ENCODE data around the gene KLRD1.
A peak's percentile ranks its signal among the peaks of the same experiment; 100 is the strongest.
"Not testable (repeated sequence)": the region's sequence is repeated elsewhere in the genome, so short reads cannot be mapped to it uniquely, and the experiment has no call there.

The KLRD1 gene, protein sequence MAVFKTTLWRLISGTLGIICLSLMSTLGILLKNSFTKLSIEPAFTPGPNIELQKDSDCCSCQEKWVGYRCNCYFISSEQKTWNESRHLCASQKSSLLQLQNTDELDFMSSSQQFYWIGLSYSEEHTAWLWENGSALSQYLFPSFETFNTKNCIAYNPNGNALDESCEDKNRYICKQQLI

DNA sequence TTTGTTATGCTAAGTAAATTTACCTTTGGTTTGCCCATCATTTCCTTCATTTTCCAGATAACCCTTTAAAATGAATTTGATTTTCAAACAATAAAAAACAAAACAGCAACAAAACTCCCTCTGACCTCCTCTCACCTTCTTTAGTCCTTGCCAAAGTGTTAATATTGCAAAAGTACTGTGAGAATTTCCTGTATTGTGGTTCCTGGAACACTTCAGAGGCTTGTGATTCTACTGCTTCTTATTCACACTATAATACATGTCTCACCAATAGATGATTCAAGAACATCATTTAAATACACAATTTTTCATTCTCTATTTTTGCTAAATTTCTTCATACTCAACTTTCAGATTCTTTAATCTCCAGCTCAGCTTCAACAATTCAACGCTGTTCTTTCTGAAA, at the start of gene KLRD1:
Gene KLRD1, plus strand, starts transcription at position 241 of the 400 bp plus-strand sequence. CDS start 208 bp downstream, outside the sequence.
- peak; percentile 83 for DNase-seq (ENCODE audit: low read depth)

GRCh38 chr12:10260927-10261326, 46.7 kb upstream of the KLRD1 start:
- no peak for DNase-seq (ENCODE audit: low read depth)

DNA sequence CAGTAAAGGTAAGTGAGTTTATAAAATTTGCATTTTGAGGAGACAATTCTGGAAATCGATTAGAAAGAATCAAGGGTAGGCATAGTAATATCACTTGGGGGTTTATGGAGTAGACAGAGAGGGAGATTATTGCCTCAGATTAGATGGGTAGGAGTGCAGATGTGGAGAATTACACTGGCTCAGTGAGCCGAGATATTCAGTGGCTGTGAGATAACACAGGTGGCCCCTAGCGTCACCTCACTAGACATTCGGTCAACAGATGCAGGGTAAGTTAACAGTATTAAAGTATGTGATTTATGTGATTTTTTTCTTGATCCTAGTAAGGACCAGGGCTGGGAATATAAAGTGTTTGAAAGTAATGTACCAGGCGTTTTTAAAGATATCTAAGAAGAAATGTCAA, 39.6 kb upstream of the KLRD1 start:
- DNase-seq (ENCODE audit: low read depth), result no peak

- DNase-seq (ENCODE audit: low read depth), result peak; percentile 19
Measured at GRCh38 chr12:10272467-10272866, 35.2 kb upstream of the KLRD1 start.

DNA sequence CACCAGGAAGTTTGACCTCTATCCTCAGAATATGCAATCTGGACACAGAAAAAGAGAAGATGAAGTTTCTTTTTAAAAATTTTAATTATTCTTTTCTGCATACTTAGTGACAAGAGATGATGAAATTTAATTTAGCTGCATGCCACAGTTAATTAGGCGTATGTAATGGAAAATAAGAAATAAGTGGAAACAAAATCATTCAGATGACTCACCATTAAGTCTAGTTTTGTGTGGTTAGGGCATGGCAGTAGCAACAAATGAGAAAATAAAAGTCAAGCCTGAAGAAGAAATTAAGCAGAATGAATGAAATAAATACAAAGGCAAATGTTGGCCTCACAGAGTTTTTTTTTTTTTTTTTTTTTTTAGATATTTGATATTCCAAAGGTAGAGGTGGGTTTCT, 30.9 kb upstream of the KLRD1 start:
- DNase-seq (ENCODE audit: low read depth), result no peak

DNA sequence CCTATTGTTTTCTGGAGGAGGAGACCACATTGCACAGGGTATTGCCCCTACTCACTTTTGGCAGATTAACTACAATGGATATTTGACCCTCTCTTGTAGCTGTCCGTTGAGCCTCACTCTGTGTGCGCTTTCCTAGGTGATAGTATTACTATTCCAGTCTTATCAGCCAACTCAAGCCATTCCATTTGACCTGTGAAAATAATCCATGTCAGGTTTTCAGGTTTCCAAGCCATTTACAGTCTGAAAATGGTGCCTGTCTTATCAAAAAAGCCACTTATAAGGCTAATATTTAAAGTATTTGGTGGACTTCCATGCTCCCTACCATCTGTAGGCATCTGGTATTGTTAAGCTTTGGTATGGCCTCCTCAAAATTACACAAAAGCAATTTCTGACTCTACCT, 29.6 kb upstream of the KLRD1 start:
- DNase-seq (ENCODE audit: low read depth), result no peak

DNA sequence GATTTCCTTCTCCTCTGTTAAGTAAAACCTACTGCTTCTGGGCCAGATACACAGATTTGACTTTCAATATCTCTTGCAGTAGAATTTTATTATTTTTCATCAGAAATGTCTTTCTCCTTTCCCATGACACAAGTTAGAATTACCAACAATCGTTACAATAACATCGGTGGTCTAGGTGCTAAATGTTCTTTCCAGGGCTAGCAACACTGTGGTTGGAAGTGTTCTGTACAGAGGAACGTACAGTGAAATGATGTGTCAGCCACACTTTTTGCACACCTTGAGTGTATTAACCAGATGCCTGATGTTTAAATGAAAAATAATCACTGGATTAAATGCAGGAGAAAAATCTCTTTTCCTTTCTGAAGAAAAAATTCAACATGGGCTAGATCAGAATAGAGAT, 27.7 kb upstream of the KLRD1 start:
- DNase-seq (ENCODE audit: low read depth), result no peak

DNA sequence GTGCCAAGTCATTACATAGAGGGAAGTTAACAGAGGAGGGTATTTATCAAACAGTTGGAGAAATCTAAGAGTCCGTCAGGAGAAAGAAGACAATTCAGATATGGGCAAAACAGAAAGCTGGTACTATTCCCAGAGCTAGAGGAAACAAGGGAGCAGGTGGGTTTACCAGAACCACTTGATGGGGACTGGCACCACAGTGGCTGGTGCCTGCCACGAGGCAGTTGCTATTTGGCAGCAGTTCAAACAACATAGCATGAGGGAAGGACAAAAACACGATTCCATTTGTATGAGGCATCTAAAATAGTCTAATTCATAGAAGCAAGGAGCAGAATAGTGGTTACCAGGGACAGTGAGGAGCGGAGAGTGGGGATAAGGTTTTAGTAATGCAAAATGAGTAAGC, 24.6 kb upstream of the KLRD1 start:
- DNase-seq (ENCODE audit: low read depth), result no peak

GRCh38 chr12:10285919-10286318, 21.8 kb upstream of the KLRD1 start:
- no peak for DNase-seq (ENCODE audit: low read depth)

- DNase-seq (ENCODE audit: low read depth), result no peak
Measured at GRCh38 chr12:10289005-10289754, 18.5 kb upstream of the KLRD1 start.

- no peak for DNase-seq (ENCODE audit: low read depth)
Measured at GRCh38 chr12:10291030-10291429, 16.6 kb upstream of the KLRD1 start.

DNA sequence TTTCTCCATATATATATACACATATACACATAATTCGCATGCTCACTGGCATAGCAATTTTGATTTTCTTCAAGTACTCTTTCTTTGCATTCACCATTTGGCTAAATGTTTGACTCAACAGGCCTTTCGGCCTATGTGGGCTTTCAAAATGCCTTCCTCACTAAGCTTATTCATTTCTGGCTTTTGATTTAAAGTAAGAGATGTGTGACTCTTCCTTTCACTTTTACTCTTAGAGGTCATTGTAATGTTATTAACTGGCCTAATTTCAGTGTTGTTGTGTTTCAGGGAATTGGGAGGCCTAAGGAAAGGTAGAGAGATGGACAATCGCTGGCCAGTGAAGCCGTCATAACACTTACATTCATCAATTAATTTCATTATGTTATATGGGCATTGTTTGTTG, 14.5 kb upstream of the KLRD1 start:
- no peak for DNase-seq (ENCODE audit: low read depth)

DNA sequence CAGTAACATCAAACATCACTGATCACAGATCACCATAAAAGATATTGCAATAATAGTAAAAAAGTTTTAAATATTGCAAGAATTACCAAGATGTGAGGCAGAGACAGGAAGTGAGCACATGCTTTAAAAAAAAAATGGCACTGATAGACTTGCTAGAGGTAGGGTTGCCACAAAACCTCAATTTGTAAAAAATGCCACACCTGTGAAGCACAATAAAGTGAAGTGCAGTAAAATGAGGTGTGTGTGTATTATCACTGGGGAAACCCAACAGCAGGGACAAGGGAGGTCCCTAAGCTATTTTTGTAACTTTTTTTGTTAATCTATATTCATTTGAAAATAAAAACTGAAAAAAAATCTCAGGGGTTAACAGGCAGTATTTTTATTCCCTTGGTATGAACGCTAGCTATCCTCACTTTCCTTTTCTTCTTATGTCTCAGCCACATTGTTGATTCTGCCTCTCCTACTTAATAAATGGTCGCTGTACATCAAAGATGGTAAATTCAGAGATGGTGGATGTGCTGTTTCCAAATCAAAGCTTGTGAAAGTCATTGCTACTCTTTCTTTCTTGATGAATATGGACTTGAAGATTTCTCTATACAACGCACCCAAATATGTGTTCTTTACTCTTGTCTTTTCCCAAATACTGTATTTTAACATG, 14.0 kb upstream of the KLRD1 start:
- no peak for DNase-seq (ENCODE audit: low read depth)

GRCh38 chr12:10301103-10301502, 6.6 kb upstream of the KLRD1 start:
- DNase-seq (ENCODE audit: low read depth), result peak; percentile 89

- DNase-seq (ENCODE audit: low read depth), result peak; percentile 98
Measured at GRCh38 chr12:10304161-10304574, 3.5 kb upstream of the KLRD1 start.

- DNase-seq (ENCODE audit: low read depth), result peak; percentile 55
Measured at GRCh38 chr12:10305411-10305810, 2.3 kb upstream of the KLRD1 start.

GRCh38 chr12:10310926-10311720, 3.5 kb downstream of the KLRD1 start:
- DNase-seq (ENCODE audit: low read depth), result peak; percentile 76

DNA sequence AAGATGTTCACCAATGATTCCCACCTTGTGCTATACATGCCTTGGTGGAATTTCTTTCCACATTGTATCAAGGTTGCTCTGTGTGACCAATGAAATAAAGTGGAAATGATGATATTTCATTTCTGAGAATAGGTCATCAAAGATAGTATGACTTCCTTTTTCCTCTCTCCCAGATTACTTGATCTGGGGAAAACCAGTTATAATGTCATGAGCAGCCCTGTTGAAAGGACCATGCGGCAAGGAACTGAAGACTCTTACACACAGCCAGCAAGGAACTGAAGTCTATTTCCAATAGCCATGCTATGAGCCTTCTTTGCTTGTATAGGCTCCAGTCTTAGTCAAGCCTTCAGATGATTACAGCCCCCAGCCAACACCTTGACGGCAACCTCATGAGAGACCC, 11.7 kb downstream of the KLRD1 start:
- no peak for DNase-seq (ENCODE audit: low read depth)

DNA sequence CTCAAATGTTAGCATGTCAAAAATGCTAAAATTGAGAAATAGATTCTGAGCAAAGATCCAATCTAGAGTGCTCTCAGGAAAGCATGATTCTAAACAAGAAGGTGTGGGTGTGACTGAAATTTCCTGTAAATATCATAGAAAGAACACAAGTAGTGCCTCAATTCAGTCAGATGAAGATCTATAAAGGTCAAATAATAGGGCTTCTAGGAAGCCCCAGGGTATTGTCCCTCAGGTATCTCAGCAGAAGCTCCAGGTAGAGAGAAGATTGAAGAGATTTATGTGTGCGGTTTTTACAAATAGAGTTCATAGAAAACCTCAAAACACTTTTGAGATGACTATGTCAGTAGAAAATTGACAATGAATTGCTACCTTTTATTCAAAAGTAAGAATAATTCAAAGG, 13.0 kb downstream of the KLRD1 start:
- DNase-seq (ENCODE audit: low read depth), result no peak

DNA sequence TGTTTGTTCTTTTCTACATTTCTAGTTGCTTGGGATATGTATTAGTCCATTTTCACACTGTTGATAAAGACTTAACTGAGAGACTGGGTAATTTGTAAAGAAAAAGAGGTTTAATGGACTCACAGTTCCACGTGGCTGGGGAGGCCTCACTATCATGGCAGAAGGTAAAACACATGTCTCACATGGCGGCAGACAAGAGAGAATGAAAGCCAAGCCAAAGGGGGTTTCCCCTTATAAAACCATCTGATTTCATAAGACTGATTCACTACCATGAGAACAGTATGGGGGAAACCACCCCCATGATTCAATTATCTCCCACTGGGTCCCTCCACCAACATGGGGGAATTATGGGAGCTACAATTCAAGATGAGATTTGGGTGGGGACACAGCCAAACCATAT, 21.0 kb downstream of the KLRD1 start:
- not testable (repeated sequence) for DNase-seq (ENCODE audit: low read depth)

DNA sequence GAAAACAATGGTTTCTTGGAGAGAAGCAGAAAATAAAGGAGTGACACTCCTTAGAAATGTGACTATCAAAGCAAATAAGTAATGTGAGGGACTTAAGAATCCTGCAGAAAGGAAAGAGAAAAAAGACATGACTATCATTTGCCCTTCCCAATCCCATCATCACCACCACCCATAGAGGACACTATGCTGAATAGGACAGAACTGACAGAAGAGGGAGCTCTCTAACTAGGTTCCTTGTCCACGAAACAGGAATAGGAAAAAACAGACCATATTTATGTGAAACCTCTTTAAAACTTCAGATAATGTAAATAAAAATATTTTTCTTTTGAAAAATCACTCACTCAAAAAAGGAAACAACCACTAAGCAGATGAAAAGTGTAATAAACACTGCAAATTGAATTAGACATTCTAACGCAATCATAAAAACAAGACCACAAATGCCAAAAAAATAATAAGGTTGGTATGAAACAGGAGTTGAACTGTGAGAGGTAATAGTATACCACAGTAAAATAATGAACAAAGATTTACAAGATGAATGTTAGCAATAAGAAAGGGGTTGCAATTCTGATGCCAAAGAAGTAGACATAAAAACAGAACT, 24.1 kb downstream of the KLRD1 start:
- peak; percentile 71 for DNase-seq (ENCODE audit: low read depth)

GRCh38 chr12:10336196-10336595, 28.5 kb downstream of the KLRD1 start:
- not testable (repeated sequence) for DNase-seq (ENCODE audit: low read depth)
